HG03521 (cell line): Measurements from ENCODE around the gene TMEM38A.
"Not testable (repeated sequence)": the region's sequence is repeated elsewhere in the genome, so short reads cannot be mapped to it uniquely, and the experiment has no call there.

Source experiments
- ATAC-seq: cut with Tn5 transposase; IDR thresholded peaks from one replicate; pipeline ENCODE4 v1.9.1; 2021; ENCODE audit warnings: mild to moderate bottlenecking, moderate library complexity; ENCODE audit not compliant: unreplicated experiment

Gene TMEM38A

GRCh38 chr19:16631465-16631864 is 29.5 kb upstream of the TMEM38A start:
- no peak for ATAC-seq

- no peak for ATAC-seq
Observed at GRCh38 chr19:16637535-16637934, 23.4 kb upstream of the TMEM38A start.

- ATAC-seq = no peak
Observed at GRCh38 chr19:16638666-16639065, 22.3 kb upstream of the TMEM38A start.

- no peak for ATAC-seq
Observed at GRCh38 chr19:16640951-16641350, 20.0 kb upstream of the TMEM38A start.

GRCh38 chr19:16641695-16642094 is 19.2 kb upstream of the TMEM38A start:
- ATAC-seq = no peak

GRCh38 chr19:16645140-16645539 is 15.8 kb upstream of the TMEM38A start:
- no peak for ATAC-seq

- ATAC-seq = no peak
Observed at GRCh38 chr19:16649734-16650133, 11.2 kb upstream of the TMEM38A start.

GRCh38 chr19:16650821-16651220 is 10.1 kb upstream of the TMEM38A start:
- no peak for ATAC-seq

- ATAC-seq = not testable (repeated sequence)
Observed at GRCh38 chr19:16651421-16652188, 9.3 kb upstream of the TMEM38A start.

- no peak for ATAC-seq
Observed at GRCh38 chr19:16652854-16653253, 8.1 kb upstream of the TMEM38A start.

- no peak for ATAC-seq
Observed at GRCh38 chr19:16654140-16654539, 6.8 kb upstream of the TMEM38A start.

GRCh38 chr19:16654627-16655026 is 6.3 kb upstream of the TMEM38A start:
- ATAC-seq = no peak

- ATAC-seq = no peak
Observed at GRCh38 chr19:16655727-16656126, 5.2 kb upstream of the TMEM38A start.

GRCh38 chr19:16657384-16657783 is 3.6 kb upstream of the TMEM38A start:
- no peak for ATAC-seq

- ATAC-seq = no peak
Observed at GRCh38 chr19:16659464-16659831, 1.5 kb upstream of the TMEM38A start.

- ATAC-seq = peak; percentile 87
Observed at GRCh38 chr19:16659832-16660708, 869 bp upstream of the TMEM38A start, which contains the start of gene SMIM7. TSS of gene SMIM7 (minus strand) at chr19:16660144. CDS start at chr19:16660110, 34 bp downstream.

- no peak for ATAC-seq
Observed at GRCh38 chr19:16661480-16662034, 618 bp downstream of the TMEM38A start.

- no peak for ATAC-seq
Observed at GRCh38 chr19:16668176-16668575, 7.2 kb downstream of the TMEM38A start.

GRCh38 chr19:16668702-16669101 is 7.8 kb downstream of the TMEM38A start:
- ATAC-seq = not testable (repeated sequence)

GRCh38 chr19:16670291-16670690 is 9.4 kb downstream of the TMEM38A start:
- ATAC-seq = no peak

GRCh38 chr19:16671652-16672274 is 10.8 kb downstream of the TMEM38A start:
- ATAC-seq = no peak
